Motor neuron (in vitro differentiated cells): ENCODE results near the gene LOXHD1. TPM values are rescaled to one million over a fixed set of nuclear protein-coding genes. Genes with fewer than 3 reads are reported as not detected.

Source experiments
- ATAC-seq, 8 experiments: fragments of 200-7000 bp; cut with Tn5 transposase; replicated peaks in 6 of 8; 2 replicates each; pipeline ENCODE4 v1.8.0; 2021; ENCODE audit warnings: mild to moderate bottlenecking in 8 of 8, moderate library complexity in 8 of 8
- H3K27ac ChIP-seq, 2 donors: fragments of 250-450 bp; sonication (Bioruptor Pico); 2 replicates each; pipeline ENCODE4 v1.9.0; 2021; ENCODE audit warnings: antibody characterized with exemption in 2 of 2, mild to moderate bottlenecking in 2 of 2, moderate library complexity in 1 of 2
- H3K4me1 ChIP-seq, 2 donors: fragments of 250-450 bp; sonication (Bioruptor Pico); replicated peaks in 1 of 2; 2 replicates each; pipeline ENCODE4 v1.6.1; 2021; ENCODE audit warnings: antibody characterized with exemption in 2 of 2, mild to moderate bottlenecking in 2 of 2, moderate library complexity in 1 of 2
- H3K4me3 ChIP-seq, 5 donors: fragments of 250-450 bp; sonication (Bioruptor Pico); 2 replicates each; pipeline ENCODE4 v1.9.0; 2021; ENCODE audit warnings: antibody characterized with exemption in 5 of 5, mild to moderate bottlenecking in 5 of 5, moderate library complexity in 4 of 5
- WGBS, 10 experiments: fragments of 450-650 bp; shearing (Covaris generic); methylation state at CpG; one replicate each; pipeline ENCODE4 v1.0.0; 2022; 5-methylcytosine and 5-hydroxymethylcytosine counted together
- in situ Hi-C, 9 experiments: fragments of 400-800 bp; cut with MboI; loops; one replicate each; pipeline ENCODE4 v1.15.0; 2021; ENCODE audit warnings: low sequenced_read_pairs in 9 of 9, low pct_unique_long_range_greater_than_20kb in 2 of 9; ENCODE audit not compliant: unreplicated experiment in 9 of 9
- total RNA-seq, 8 experiments: library from RNA; unstranded; fragments of 300-600 nt; gene quantifications; 2 replicates each; pipeline versions ENCODE4 v1.2.3 to v1.2.4, GENCODE V29; 2022

Gene LOXHD1
- total RNA-seq, 8 experiments from 2014 or later = 0.05 to 0.66 (median 0.18) TPM; not detected in 2

DNA sequence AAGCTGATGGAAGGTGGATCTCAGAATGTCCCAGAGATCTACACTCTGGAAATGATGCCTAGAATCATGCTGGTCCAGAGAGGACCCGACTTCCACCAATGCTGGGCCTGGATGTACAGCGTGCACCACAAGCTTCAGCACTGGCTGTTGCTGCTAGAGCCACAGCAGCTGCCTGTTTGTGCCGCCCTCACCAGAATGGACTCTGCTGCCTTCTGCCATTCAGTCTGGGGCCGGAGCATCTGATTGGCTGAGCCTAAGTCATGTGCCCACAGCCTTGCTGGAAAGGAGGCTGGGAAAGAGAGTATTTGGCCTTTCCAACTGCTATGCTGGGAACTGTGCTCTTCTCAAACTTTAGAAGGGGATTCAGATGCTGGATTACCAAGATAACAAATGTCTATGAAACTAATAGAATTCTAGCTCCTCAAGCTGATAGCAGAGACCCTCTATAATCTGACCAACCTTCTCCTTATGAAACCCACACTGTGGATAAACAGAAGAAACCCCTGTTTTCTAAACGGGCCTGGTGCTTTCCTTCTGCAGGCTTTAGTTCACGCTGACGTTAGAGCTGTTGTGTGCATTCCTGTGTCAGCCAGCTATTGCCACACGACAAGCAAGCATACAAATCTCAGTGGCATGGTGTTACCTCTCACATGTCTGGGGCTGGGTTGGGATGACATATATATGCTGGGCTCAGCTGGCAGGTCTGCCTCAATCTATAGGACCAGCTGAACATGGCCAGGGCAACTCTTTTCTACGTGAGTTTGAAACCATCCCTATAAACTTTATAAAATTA is 4.1 kb upstream of the LOXHD1 start:
- peak; percentile 8 to 85 (median 65) for ATAC-seq
- H3K27ac ChIP-seq = no peak overlapping the region

DNA sequence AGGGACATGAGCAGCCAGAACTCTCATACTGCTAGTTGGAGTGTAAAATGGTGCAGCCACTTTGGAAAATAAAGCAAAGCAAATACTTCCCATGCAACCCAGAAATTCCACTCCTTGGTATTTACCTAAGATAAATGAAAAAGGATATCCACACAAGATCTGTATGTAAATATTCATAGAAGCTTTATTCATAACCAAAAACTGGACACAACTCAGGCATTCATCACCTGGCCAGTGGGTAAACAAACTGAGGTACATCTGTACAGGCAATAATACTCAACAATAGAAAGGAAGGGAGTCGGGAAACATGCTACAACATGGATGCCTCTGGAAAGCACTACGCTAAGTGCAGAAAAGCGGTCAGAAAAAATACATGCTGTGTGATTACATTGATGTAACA is 2.5 kb upstream of the LOXHD1 start:
- Histone ChIP-seq H3K27ac (no peak overlapping the region), H3K4me3 (no peak overlapping the region), H3K4me1 (peaks cover 0 to 4% of the 10 kb centered on the region in 2 donors)
- WGBS, 10 experiments = 60 to 100% (median 94%) methylated on average over 1 to 3 of the region's 3 CpGs; no CpG with 5 or more reads in 3 of the 10 experiments
- no peak for ATAC-seq
- in situ Hi-C loops = loop anchor here (10.0 to 25.0 kb wide), 5 partner anchors 372 to 522 kb away; a partner anchor contains a TSS

More for the DNA sequence above, 4.1 kb upstream of the LOXHD1 start:
- in situ Hi-C loops = loop anchor here (10.0 to 25.0 kb wide), 4 partner anchors 374 to 524 kb away; a partner anchor contains a TSS
- Histone ChIP-seq H3K4me1 (peaks cover 0 to 4% of the 10 kb centered on the region in 2 donors), H3K4me3 (no peak overlapping the region)
- 26 to 83% (median 68%) methylated on average over 1 to 5 of the region's 9 CpGs; no CpG with 5 or more reads in 3 of the 10 experiments for WGBS, 10 experiments

DNA sequence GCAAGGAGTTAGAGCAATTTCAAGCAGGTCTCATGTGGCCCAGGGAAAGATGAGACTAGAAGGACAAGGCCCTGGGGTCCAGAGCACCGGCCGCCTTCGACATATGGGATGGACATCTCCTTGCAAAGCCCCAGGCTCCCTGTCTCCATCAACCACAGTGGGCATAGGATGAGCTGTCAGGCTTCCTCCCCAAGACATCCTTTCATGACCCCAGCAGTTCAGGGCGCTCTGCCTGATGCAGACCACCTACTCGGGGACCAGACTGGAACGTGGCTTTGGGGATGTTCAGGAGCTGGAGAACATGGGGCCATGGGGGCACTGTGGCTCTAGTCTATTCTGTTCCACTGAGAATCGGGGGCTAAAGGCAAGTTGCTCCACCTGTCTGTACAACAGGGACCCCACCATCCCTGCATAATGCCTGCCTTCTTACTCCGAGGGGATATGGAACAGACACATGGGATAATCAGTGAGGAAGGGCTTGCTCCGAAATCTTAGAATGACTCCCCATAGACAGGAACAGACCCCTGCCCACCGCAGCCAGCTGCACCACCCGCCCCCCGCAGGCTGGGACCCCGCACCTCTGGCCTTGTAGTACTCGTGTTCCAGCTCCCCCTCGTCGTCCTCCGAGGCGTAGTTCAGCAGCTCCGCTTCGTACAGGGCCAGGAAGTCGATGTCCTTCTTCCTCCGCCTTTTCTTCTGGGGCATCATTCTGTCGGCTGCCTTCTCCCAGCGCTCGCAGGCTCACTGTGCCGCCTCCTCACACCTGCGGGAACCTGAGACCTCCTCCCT is 500 bp downstream of the LOXHD1 start:
- Histone ChIP-seq H3K27ac (no peak overlapping the region), H3K4me3 (no peak overlapping the region), H3K4me1 (peaks cover 0 to 4% of the 10 kb centered on the region in 2 donors)
- 81 to 100% (median 92%) methylated on average over 1 to 3 of the region's 27 CpGs; no CpG with 5 or more reads in 4 of the 10 experiments for WGBS, 10 experiments
- no peak for ATAC-seq
- in situ Hi-C loops = loop anchor here (10.0 to 25.0 kb wide), 5 partner anchors 369 to 519 kb away; a partner anchor contains a TSS

DNA sequence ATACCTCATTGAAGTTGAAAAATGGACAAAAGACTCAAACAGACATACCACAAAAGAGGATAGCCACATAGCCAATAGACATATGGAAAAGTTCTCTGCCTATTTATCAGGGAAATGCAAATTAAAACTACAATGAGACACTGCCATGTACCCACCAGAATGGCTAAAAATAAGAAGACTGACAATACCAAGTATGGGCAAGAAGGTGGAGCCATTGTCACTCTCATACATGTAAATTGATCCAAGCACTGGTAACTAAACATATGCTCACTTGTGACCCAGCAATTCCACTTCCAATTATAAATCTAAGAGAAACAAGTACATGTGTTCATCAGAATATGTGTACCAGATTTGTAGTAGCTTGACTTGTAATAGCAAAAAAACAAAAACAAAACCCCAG is 4.6 kb downstream of the LOXHD1 start:
- in situ Hi-C loops = loop anchor here (10.0 to 25.0 kb wide), 5 partner anchors 365 to 515 kb away; a partner anchor contains a TSS
- Histone ChIP-seq H3K4me3 (no peak overlapping the region), H3K27ac (no peak overlapping the region), H3K4me1 (no peaks in the 10 kb centered on the region)
- ATAC-seq = peak in 2 of 8 experiments; percentile 38 to 53

DNA sequence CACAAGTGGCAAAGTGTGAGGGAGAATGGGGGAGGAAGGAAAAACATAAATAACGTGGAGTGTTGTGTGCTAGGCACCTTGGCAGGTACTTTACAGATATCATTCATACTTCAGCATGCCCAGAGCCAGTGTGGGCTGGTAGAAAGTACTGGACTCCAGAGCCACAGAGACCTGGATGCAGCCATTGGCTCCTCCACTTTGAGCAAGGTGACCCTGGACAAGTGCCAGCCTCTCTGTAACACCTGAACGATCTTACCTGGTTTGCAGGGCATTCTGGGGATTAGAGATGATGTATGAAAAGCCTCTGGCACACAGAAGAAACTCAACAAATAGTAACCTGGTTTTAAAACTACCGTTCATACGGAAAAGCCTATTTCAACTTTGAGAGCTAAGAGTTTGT is 6.3 kb downstream of the LOXHD1 start:
- ATAC-seq = no peak
- in situ Hi-C loops = loop anchor here (10.0 to 25.0 kb wide), 5 partner anchors 363 to 513 kb away; a partner anchor contains a TSS
- no peak overlapping the region for H3K4me3 ChIP-seq
- 0 to 100% (median 86%) methylated on average over 1 to 4 of the region's 4 CpGs; no CpG with 5 or more reads in 3 of the 10 experiments for WGBS, 10 experiments
- no peaks in the 10 kb centered on the region for H3K4me1 ChIP-seq
- no peak overlapping the region for H3K27ac ChIP-seq

DNA sequence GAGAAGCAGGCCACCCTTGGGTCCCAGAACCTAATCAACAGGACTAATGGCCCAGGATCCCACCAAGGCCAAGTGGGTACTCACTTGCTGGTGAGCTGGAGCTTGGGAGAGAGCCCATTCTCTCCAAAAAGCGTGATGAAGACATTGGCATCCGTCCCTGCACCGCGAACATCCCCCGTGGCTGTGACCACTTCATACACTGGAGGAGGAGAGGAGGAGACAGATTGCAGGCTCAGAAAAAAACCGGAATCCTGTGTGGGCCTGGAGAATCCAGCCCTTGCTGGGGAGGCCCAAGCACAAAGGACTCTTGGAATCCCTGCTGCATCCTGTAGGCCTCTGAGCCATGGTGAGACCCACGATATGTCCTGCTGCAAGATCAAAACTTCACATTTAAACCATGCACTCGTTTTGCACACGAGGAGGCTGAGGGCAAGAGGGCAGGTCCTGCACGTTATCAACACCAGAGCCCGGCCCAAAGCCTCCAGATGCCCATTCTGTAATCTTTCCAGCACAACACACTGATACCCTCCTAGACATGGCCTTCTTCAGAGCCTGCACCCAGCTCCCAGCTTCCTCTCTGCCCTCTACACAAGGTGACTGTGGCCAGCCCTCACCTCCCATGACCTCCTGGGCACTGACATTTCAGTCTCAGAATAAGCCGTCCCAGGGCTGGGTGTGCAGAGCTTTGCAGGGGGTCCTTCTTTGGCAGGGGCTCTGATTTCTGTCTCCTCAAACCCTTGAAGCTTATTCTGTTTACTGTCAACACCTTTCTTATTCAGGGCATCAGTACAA is 7.8 kb downstream of the LOXHD1 start:
- 0 to 100% (median 68%) methylated on average over 1 to 10 of the region's 12 CpGs; no CpG with 5 or more reads in 3 of the 10 experiments for WGBS, 10 experiments
- H3K4me1 ChIP-seq = no peaks in the 10 kb centered on the region
- no peak for ATAC-seq
- in situ Hi-C loops = loop anchor here in 1 of 9 experiments (25.0 kb wide), 1 partner anchor 362 kb away; no protein-coding TSS in a partner anchor
- H3K4me3 ChIP-seq = no peak overlapping the region
- no peak overlapping the region for H3K27ac ChIP-seq

DNA sequence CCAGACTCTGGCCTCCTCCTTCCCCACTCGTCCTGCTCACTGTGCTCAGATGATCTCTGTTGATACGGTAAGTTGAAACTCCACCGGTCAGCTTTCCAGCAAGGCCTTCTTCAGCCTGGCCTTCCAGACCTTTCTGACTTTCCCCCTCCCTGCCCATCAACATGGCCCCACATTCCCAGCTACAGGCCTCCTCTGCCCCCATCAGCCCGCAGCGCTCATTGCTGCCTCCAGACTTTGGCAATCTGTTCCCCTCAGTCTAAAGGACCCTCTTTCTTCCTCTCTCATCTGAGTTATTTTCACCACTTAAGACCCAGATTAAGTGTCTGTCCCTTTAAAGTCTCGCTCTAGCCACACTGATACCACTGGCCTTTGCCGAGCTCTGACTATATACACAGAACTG is 10.6 kb downstream of the LOXHD1 start:
- no peak for ATAC-seq
- WGBS, 10 experiments = 13 to 100% (median 66%) methylated on average over 1 to 3 of the region's 7 CpGs; no CpG with 5 or more reads in 4 of the 10 experiments
- no peak overlapping the region for H3K4me3 ChIP-seq
- H3K4me1 ChIP-seq = no peaks in the 10 kb centered on the region
- in situ Hi-C loops = loop anchor here in 1 of 9 experiments (25.0 kb wide), 1 partner anchor 359 kb away; no protein-coding TSS in a partner anchor
- no peak overlapping the region for H3K27ac ChIP-seq

DNA sequence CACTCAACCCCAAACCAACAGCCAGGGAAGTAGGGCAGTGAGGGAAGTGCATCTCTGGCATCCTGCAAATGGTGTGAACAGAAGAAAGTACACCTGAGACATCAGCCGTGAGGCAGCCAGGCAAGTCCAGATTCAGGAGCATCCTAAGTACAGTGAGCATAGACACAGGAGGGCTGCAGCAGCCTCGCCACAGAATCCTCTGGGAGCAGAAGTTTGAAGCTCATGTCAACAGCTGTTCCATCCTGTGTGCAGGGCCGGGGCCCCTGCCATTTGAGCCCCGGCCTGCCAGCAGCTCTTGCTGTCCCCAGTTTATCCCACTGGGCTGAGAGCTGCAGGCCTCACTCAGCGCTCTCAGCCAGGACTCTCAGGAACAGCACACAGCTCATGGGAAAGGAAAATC is 14.5 kb downstream of the LOXHD1 start:
- no peak for ATAC-seq
- in situ Hi-C loops = loop anchor here in 1 of 9 experiments (25.0 kb wide), 1 partner anchor 355 kb away; no protein-coding TSS in a partner anchor
- Histone ChIP-seq H3K4me3 (no peak overlapping the region), H3K4me1 (no peaks in the 10 kb centered on the region), H3K27ac (no peak overlapping the region)
- 0 to 75% (median 52%) methylated on average over 1 to 4 of the region's 5 CpGs; no CpG with 5 or more reads in 5 of the 10 experiments for WGBS, 10 experiments

DNA sequence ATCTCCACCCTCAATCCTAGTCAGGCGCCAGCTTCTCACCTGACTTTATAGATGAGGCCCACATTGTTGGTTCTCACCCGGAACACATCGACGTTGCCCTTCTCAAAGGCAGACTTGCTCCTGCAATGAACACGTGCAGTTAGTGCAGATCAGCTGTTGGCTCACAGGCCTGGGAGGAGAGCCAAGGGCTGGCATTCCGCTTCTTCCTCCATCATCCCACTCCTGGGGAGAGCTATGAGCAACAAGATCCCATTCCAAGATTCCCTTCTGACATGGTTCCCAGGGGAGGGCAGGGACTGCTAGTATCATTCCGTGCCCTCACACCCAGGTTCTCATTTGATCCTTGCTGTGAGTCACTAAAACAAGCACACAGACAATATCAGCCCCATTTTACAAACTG is 15.1 kb downstream of the LOXHD1 start:
- H3K4me3 ChIP-seq = no peak overlapping the region
- H3K4me1 ChIP-seq = no peaks in the 10 kb centered on the region
- H3K27ac ChIP-seq = no peak overlapping the region
- no peak for ATAC-seq
- in situ Hi-C loops = loop anchor here in 1 of 9 experiments (25.0 kb wide), 1 partner anchor 355 kb away; no protein-coding TSS in a partner anchor
- 17 to 90% (median 70%) methylated on average over 2 to 6 of the region's 7 CpGs; no CpG with 5 or more reads in 1 of the 10 experiments for WGBS, 10 experiments

DNA sequence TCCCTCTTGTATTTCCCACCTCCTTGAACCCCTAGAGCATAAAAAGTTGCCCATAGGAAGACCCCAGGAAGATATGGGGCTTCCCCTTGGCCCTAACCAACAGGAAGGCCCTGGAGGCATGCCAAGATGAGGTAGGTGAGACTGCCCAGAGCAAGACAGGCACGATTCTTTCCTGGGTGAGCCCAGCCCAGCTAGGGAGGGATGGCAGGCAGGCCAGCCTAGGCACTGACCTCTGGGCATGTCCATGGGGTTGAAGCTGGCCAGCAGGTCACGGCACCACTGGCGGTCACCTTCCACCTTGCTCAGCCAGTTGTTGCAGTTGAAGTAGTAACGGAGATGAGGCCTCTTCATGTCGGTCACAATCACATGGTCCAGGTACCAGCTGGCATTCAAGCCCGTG is 17.6 kb downstream of the LOXHD1 start:
- in situ Hi-C loops = loop anchor here in 1 of 9 experiments (25.0 kb wide), 1 partner anchor 352 kb away; no protein-coding TSS in a partner anchor
- WGBS, 10 experiments = 41 to 100% (median 83%) methylated on average over 1 to 5 of the region's 6 CpGs; no CpG with 5 or more reads in 2 of the 10 experiments
- no peaks in the 10 kb centered on the region for H3K4me1 ChIP-seq
- H3K27ac ChIP-seq = no peak overlapping the region
- H3K4me3 ChIP-seq = no peak overlapping the region
- no peak for ATAC-seq

DNA sequence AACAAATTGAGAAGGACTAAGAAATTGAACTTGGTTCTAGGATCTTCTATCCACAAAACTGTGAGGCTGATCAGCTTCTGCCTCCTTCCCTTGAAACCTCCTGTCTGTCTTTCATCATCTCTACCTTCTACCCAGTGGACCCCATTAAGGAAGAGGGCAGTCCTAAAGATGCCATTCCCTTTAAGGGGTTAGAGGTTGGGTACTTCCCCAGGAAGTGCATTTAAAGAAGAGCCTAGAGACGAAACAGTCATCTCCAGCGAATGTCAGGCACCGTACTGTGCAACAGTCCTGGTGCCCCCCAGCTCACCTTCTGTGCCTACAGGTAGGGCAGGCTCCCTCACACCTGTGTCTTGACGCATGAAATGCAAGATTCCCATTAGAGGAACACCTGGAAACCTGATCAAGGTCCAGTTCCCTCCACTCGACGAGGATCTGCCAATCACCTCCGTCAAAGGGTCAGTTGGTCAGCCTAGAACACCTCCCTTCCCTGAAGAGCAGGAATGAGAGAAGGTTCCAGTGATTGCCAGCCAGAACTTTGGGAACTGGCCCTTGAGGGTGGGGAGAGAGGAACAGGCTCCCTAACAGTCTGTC is 20.9 kb downstream of the LOXHD1 start:
- no peak for ATAC-seq
- no peak overlapping the region for H3K4me3 ChIP-seq
- no peak overlapping the region for H3K27ac ChIP-seq
- in situ Hi-C loops = loop anchor here in 1 of 9 experiments (25.0 kb wide), 1 partner anchor 349 kb away; no protein-coding TSS in a partner anchor
- H3K4me1 ChIP-seq = no peaks in the 10 kb centered on the region
- 0 to 100% (median 60%) methylated on average over 1 to 4 of the region's 7 CpGs; no CpG with 5 or more reads in 3 of the 10 experiments for WGBS, 10 experiments
